ENCODE results near the gene ZNF804A.

The ZNF804A gene

GRCh38 chr2:184577743-184578142 is 20.6 kb upstream of the ZNF804A start:
- no peaks in the 10 kb centered on the region for H3K36me3 ChIP-seq (ENCODE audit: control insufficient read depth in 1 of 2, insufficient read depth in 2 of 2, low read depth in 1 of 2, low read length in 2 of 2)
- no peak overlapping the region for H3K27ac ChIP-seq (ENCODE audit: low read length, poor library complexity, severe bottlenecking)
- 72% methylated on average over 3 of the region's 4 CpGs for whole genome bisulfite sequencing

GRCh38 chr2:184579226-184579625 is 19.1 kb upstream of the ZNF804A start:
- no peak overlapping the region for H3K23ac ChIP-seq (ENCODE audit: low read length in 2 of 2)
- WGBS, result 100% methylated on average over 1 of the region's 4 CpGs
- no peak overlapping the region for H4K8ac ChIP-seq (ENCODE audit: low read length)
- H3K14ac ChIP-seq (ENCODE audit: low read length in 2 of 2), result no peak overlapping the region
- no peak overlapping the region for H2BK12ac ChIP-seq (ENCODE audit: low read length in 2 of 2)
- no peak overlapping the region for H2BK120ac ChIP-seq (ENCODE audit: low read depth, low read length)
- no peak for DNase-seq
- no peaks in the 10 kb centered on the region for H3K36me3 ChIP-seq (ENCODE audit: control insufficient read depth in 1 of 2, insufficient read depth in 2 of 2, low read depth in 1 of 2, low read length in 2 of 2)
- no peak overlapping the region for H4K91ac ChIP-seq (ENCODE audit: low read length)
- no peaks in the 10 kb centered on the region for H3K27me3 ChIP-seq (ENCODE audit: control insufficient read depth in 1 of 2, insufficient read depth in 1 of 2, low read length in 2 of 2)
- H3K18ac ChIP-seq (ENCODE audit: low read depth in 1 of 2, low read length in 2 of 2), result no peak overlapping the region
- no peak overlapping the region for H2AK5ac ChIP-seq (ENCODE audit: low read length, severe bottlenecking)
- H3K9me3 ChIP-seq (ENCODE audit: control insufficient read depth, low read length), result no peaks in the 10 kb centered on the region
- H2BK5ac ChIP-seq (ENCODE audit: low read depth, low read length, poor library complexity, severe bottlenecking), result no peak overlapping the region
- no peak overlapping the region for H3K9ac ChIP-seq (ENCODE audit: low read length)
- H3K4me1 ChIP-seq (ENCODE audit: control insufficient read depth, insufficient read depth, low read depth, low read length), result no peaks in the 10 kb centered on the region
- no peak overlapping the region for H3K27ac ChIP-seq (ENCODE audit: low read length, poor library complexity, severe bottlenecking)
- H3K4ac ChIP-seq (ENCODE audit: low read depth in 1 of 2, low read length in 2 of 2), result no peak overlapping the region
- H3K4me3 ChIP-seq (ENCODE audit: insufficient read depth in 1 of 2, low read depth in 1 of 2, low read length in 2 of 2), result no peak overlapping the region
- H2BK15ac ChIP-seq (ENCODE audit: low read depth, poor library complexity, severe bottlenecking), result no peak overlapping the region
- H3K79me1 ChIP-seq (replicated peaks; ENCODE audit: low read length, poor library complexity, severe bottlenecking), result no peaks in the 10 kb centered on the region
- H3K4me2 ChIP-seq (ENCODE audit: low read length, poor library complexity, severe bottlenecking), result no peak overlapping the region
- no peak overlapping the region for H2AFZ ChIP-seq (ENCODE audit: low read depth, low read length)

More at GRCh38 chr2:184577743-184578142, 20.6 kb upstream of the ZNF804A start:
- H2BK5ac ChIP-seq (ENCODE audit: low read depth, low read length, poor library complexity, severe bottlenecking), result no peak overlapping the region
- no peak for DNase-seq
- H3K4ac ChIP-seq (ENCODE audit: low read depth in 1 of 2, low read length in 2 of 2), result no peak overlapping the region
- no peak overlapping the region for H4K8ac ChIP-seq (ENCODE audit: low read length)
- H3K79me1 ChIP-seq (replicated peaks; ENCODE audit: low read length, poor library complexity, severe bottlenecking), result no peaks in the 10 kb centered on the region
- no peak overlapping the region for H2AK5ac ChIP-seq (ENCODE audit: low read length, severe bottlenecking)
- no peak overlapping the region for H3K4me2 ChIP-seq (ENCODE audit: low read length, poor library complexity, severe bottlenecking)
- H3K4me1 ChIP-seq (ENCODE audit: control insufficient read depth, insufficient read depth, low read depth, low read length), result no peaks in the 10 kb centered on the region
- no peaks in the 10 kb centered on the region for H3K9me3 ChIP-seq (ENCODE audit: control insufficient read depth, low read length)
- H3K14ac ChIP-seq (ENCODE audit: low read length in 2 of 2), result no peak overlapping the region
- H3K9ac ChIP-seq (ENCODE audit: low read length), result no peak overlapping the region
- no peaks in the 10 kb centered on the region for H3K27me3 ChIP-seq (ENCODE audit: control insufficient read depth in 1 of 2, insufficient read depth in 1 of 2, low read length in 2 of 2)
- H2BK12ac ChIP-seq (ENCODE audit: low read length in 2 of 2), result no peak overlapping the region
- H3K18ac ChIP-seq (ENCODE audit: low read depth in 1 of 2, low read length in 2 of 2), result no peak overlapping the region
- no peak overlapping the region for H3K23ac ChIP-seq (ENCODE audit: low read length in 2 of 2)
- no peak overlapping the region for H4K91ac ChIP-seq (ENCODE audit: low read length)
- no peak overlapping the region for H2BK15ac ChIP-seq (ENCODE audit: low read depth, poor library complexity, severe bottlenecking)
- no peak overlapping the region for H2AFZ ChIP-seq (ENCODE audit: low read depth, low read length)
- no peak overlapping the region for H2BK120ac ChIP-seq (ENCODE audit: low read depth, low read length)
- H3K4me3 ChIP-seq (ENCODE audit: insufficient read depth in 1 of 2, low read depth in 1 of 2, low read length in 2 of 2), result no peak overlapping the region

GRCh38 chr2:184581391-184581790 is 16.9 kb upstream of the ZNF804A start:
- Histone ChIP-seq H3K18ac (ENCODE audit: low read depth in 1 of 2, low read length in 2 of 2) (no peak overlapping the region), H3K4ac (ENCODE audit: low read depth in 1 of 2, low read length in 2 of 2) (no peak overlapping the region), H2BK5ac (ENCODE audit: low read depth, low read length, poor library complexity, severe bottlenecking) (no peak overlapping the region), H3K36me3 (ENCODE audit: control insufficient read depth in 1 of 2, insufficient read depth in 2 of 2, low read depth in 1 of 2, low read length in 2 of 2) (no peaks in the 10 kb centered on the region), H3K27me3 (ENCODE audit: control insufficient read depth in 1 of 2, insufficient read depth in 1 of 2, low read length in 2 of 2) (no peaks in the 10 kb centered on the region), H2AK5ac (ENCODE audit: low read length, severe bottlenecking) (no peak overlapping the region), H2BK12ac (ENCODE audit: low read length in 2 of 2) (no peak overlapping the region), H3K79me1 (replicated peaks; ENCODE audit: low read length, poor library complexity, severe bottlenecking) (no peaks in the 10 kb centered on the region), H4K8ac (ENCODE audit: low read length) (no peak overlapping the region), H3K4me3 (ENCODE audit: insufficient read depth in 1 of 2, low read depth in 1 of 2, low read length in 2 of 2) (no peak overlapping the region), H3K9me3 (ENCODE audit: control insufficient read depth, low read length) (peaks cover 3% of the 10 kb centered on the region), H3K9ac (ENCODE audit: low read length) (no peak overlapping the region), H3K4me1 (ENCODE audit: control insufficient read depth, insufficient read depth, low read depth, low read length) (no peaks in the 10 kb centered on the region), H3K27ac (ENCODE audit: low read length, poor library complexity, severe bottlenecking) (no peak overlapping the region), H3K14ac (ENCODE audit: low read length in 2 of 2) (no peak overlapping the region), H2AFZ (ENCODE audit: low read depth, low read length) (no peak overlapping the region), H3K23ac (ENCODE audit: low read length in 2 of 2) (no peak overlapping the region), H2BK15ac (ENCODE audit: low read depth, poor library complexity, severe bottlenecking) (no peak overlapping the region), H2BK120ac (ENCODE audit: low read depth, low read length) (no peak overlapping the region), H3K4me2 (ENCODE audit: low read length, poor library complexity, severe bottlenecking) (no peak overlapping the region), H4K91ac (ENCODE audit: low read length) (no peak overlapping the region)
- 80% methylated on average over 1 of the region's 1 CpG for WGBS
- DNase-seq, result no peak

- no peak overlapping the region for H4K91ac ChIP-seq (ENCODE audit: low read length)
- H3K9ac ChIP-seq (ENCODE audit: low read length), result no peak overlapping the region
- no peak for DNase-seq
Measured at GRCh38 chr2:184589261-184589660, 9.1 kb upstream of the ZNF804A start.

More at GRCh38 chr2:184589261-184589660, 9.1 kb upstream of the ZNF804A start:
- H3K4ac ChIP-seq (ENCODE audit: low read depth in 1 of 2, low read length in 2 of 2), result no peak overlapping the region
- H2AK5ac ChIP-seq (ENCODE audit: low read length, severe bottlenecking), result no peak overlapping the region
- no peaks in the 10 kb centered on the region for H3K4me1 ChIP-seq (ENCODE audit: control insufficient read depth, insufficient read depth, low read depth, low read length)
- no peak overlapping the region for H2BK5ac ChIP-seq (ENCODE audit: low read depth, low read length, poor library complexity, severe bottlenecking)
- no peaks in the 10 kb centered on the region for H3K79me1 ChIP-seq (replicated peaks; ENCODE audit: low read length, poor library complexity, severe bottlenecking)
- no peak overlapping the region for H2BK120ac ChIP-seq (ENCODE audit: low read depth, low read length)
- no peak overlapping the region for H2BK15ac ChIP-seq (ENCODE audit: low read depth, poor library complexity, severe bottlenecking)
- H4K8ac ChIP-seq (ENCODE audit: low read length), result no peak overlapping the region
- no peak overlapping the region for H3K23ac ChIP-seq (ENCODE audit: low read length in 2 of 2)
- no peak overlapping the region for H2AFZ ChIP-seq (ENCODE audit: low read depth, low read length)
- H3K9me3 ChIP-seq (ENCODE audit: control insufficient read depth, low read length), result peaks cover 3% of the 10 kb centered on the region
- no peaks in the 10 kb centered on the region for H3K27me3 ChIP-seq (ENCODE audit: control insufficient read depth in 1 of 2, insufficient read depth in 1 of 2, low read length in 2 of 2)
- no peak overlapping the region for H3K4me3 ChIP-seq (ENCODE audit: insufficient read depth in 1 of 2, low read depth in 1 of 2, low read length in 2 of 2)
- H3K4me2 ChIP-seq (ENCODE audit: low read length, poor library complexity, severe bottlenecking), result no peak overlapping the region
- no peak overlapping the region for H3K27ac ChIP-seq (ENCODE audit: low read length, poor library complexity, severe bottlenecking)
- H3K18ac ChIP-seq (ENCODE audit: low read depth in 1 of 2, low read length in 2 of 2), result no peak overlapping the region
- no peak overlapping the region for H2BK12ac ChIP-seq (ENCODE audit: low read length in 2 of 2)
- no peaks in the 10 kb centered on the region for H3K36me3 ChIP-seq (ENCODE audit: control insufficient read depth in 1 of 2, insufficient read depth in 2 of 2, low read depth in 1 of 2, low read length in 2 of 2)
- H3K14ac ChIP-seq (ENCODE audit: low read length in 2 of 2), result no peak overlapping the region

Data from mesenchymal stem cell (in vitro differentiated cells and primary cell).